ENCODE data around the gene NSMCE4A.
"Not testable (repeated sequence)": the region's sequence is repeated elsewhere in the genome, so short reads cannot be mapped to it uniquely, and the experiment has no call there.

Gene NSMCE4A

GRCh38 chr10:121994429-121994941, 19.5 kb upstream of the NSMCE4A start:
- 0 out of 3 replicates have a peak, but pooled peaks have one; percentile 24 for ATAC-seq
- no peak for TF ChIP-seq CREB5 (CRISPR knock-in tag; IDR thresholded peaks at IDR 0.05; ENCODE audit: low read depth)

GRCh38 chr10:121991727-121992126, 16.7 kb upstream of the NSMCE4A start:
- not testable (repeated sequence) for ATAC-seq

GRCh38 chr10:121990015-121990677, 15.1 kb upstream of the NSMCE4A start:
- ATAC-seq, result no peak

GRCh38 chr10:121988361-121989324, 13.6 kb upstream of the NSMCE4A start, which contains the start of gene TACC2:
TACC2 (plus strand) TSS chr10:121989163; CDS start chr10:122021982, 32,819 bp downstream.
- no peak for TF ChIP-seq PPARA (CRISPR knock-in tag; IDR thresholded peaks at IDR 0.05; ENCODE audit: borderline replicate concordance)
- TF ChIP-seq TCF4 (CRISPR knock-in tag; IDR thresholded peaks at IDR 0.05; ENCODE audit: borderline replicate concordance), result no peak
- ATAC-seq, result no peak

More at GRCh38 chr10:121990015-121990677, 15.1 kb upstream of the NSMCE4A start:
- TF ChIP-seq ARNTL (CRISPR knock-in tag; IDR thresholded peaks at IDR 0.05; ENCODE audit: borderline replicate concordance, low read depth) (no peak), TCF4 (CRISPR knock-in tag; IDR thresholded peaks at IDR 0.05; ENCODE audit: borderline replicate concordance) (no peak), POU6F1 (CRISPR knock-in tag; IDR thresholded peaks at IDR 0.05; ENCODE audit: borderline replicate concordance, low read depth) (no peak), ZNF70 (CRISPR knock-in tag; IDR thresholded peaks at IDR 0.05) (no peak), GLIS3 (CRISPR knock-in tag; IDR thresholded peaks at IDR 0.05) (no peak), ZC3H10 (CRISPR knock-in tag; IDR thresholded peaks at IDR 0.05) (no peak), CREB5 (CRISPR knock-in tag; IDR thresholded peaks at IDR 0.05; ENCODE audit: low read depth) (no peak), CSDC2 (CRISPR knock-in tag; IDR thresholded peaks at IDR 0.05) (no peak), OSR1 (CRISPR knock-in tag; IDR thresholded peaks at IDR 0.05) (no peak), TOX (CRISPR knock-in tag; IDR thresholded peaks at IDR 0.05; ENCODE audit: borderline replicate concordance) (no peak), ZFP3 (CRISPR knock-in tag; IDR thresholded peaks at IDR 0.05) (no peak), ZNF565 (CRISPR knock-in tag; conservative IDR thresholded peaks at IDR 0.05; ENCODE audit: low read depth) (no peak), ZFP30 (CRISPR knock-in tag; IDR thresholded peaks at IDR 0.05) (no peak), ISL1 (CRISPR knock-in tag; IDR thresholded peaks at IDR 0.05) (no peak)
- TF ChIP-seq, protein P1, sequence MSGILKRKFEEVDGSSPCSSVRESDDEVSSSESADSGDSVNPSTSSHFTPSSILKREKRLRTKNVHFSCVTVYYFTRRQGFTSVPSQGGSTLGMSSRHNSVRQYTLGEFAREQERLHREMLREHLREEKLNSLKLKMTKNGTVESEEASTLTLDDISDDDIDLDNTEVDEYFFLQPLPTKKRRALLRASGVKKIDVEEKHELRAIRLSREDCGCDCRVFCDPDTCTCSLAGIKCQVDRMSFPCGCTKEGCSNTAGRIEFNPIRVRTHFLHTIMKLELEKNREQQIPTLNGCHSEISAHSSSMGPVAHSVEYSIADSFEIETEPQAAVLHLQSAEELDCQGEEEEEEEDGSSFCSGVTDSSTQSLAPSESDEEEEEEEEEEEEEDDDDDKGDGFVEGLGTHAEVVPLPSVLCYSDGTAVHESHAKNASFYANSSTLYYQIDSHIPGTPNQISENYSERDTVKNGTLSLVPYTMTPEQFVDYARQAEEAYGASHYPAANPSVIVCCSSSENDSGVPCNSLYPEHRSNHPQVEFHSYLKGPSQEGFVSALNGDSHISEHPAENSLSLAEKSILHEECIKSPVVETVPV (CRISPR knock-in tag; IDR thresholded peaks at IDR 0.05), result no peak
- TF ChIP-seq, protein P2, sequence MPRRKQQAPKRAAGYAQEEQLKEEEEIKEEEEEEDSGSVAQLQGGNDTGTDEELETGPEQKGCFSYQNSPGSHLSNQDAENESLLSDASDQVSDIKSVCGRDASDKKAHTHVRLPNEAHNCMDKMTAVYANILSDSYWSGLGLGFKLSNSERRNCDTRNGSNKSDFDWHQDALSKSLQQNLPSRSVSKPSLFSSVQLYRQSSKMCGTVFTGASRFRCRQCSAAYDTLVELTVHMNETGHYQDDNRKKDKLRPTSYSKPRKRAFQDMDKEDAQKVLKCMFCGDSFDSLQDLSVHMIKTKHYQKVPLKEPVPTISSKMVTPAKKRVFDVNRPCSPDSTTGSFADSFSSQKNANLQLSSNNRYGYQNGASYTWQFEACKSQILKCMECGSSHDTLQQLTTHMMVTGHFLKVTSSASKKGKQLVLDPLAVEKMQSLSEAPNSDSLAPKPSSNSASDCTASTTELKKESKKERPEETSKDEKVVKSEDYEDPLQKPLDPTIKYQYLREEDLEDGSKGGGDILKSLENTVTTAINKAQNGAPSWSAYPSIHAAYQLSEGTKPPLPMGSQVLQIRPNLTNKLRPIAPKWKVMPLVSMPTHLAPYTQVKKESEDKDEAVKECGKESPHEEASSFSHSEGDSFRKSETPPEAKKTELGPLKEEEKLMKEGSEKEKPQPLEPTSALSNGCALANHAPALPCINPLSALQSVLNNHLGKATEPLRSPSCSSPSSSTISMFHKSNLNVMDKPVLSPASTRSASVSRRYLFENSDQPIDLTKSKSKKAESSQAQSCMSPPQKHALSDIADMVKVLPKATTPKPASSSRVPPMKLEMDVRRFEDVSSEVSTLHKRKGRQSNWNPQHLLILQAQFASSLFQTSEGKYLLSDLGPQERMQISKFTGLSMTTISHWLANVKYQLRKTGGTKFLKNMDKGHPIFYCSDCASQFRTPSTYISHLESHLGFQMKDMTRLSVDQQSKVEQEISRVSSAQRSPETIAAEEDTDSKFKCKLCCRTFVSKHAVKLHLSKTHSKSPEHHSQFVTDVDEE (CRISPR knock-in tag; IDR thresholded peaks at IDR 0.05), result no peak
